Right renal cortex interstitium (tissue), 3 donors: ENCODE measurements around the gene EBF4. TPM values are rescaled to one million over a fixed set of nuclear protein-coding genes. Genes with fewer than 3 reads are reported as not detected.
A peak's percentile ranks its signal among the peaks of the same experiment; 100 is the strongest.

Experiments used
- DNase-seq, 3 donors: peaks; one replicate each; pipeline ENCODE4 v3.0.0-alpha.2; 2013; ENCODE audit warnings: low read depth in 3 of 3, low spot score in 2 of 3
- polyA plus RNA-seq, 3 donors: library from polyadenylated mRNA; unstranded; fragments of 120-200 nt; gene quantifications; one replicate each; pipeline ENCODE4 v1.2.1, GENCODE V29; 2013; ENCODE audit not compliant: insufficient read length in 3 of 3

Gene EBF4, protein sequence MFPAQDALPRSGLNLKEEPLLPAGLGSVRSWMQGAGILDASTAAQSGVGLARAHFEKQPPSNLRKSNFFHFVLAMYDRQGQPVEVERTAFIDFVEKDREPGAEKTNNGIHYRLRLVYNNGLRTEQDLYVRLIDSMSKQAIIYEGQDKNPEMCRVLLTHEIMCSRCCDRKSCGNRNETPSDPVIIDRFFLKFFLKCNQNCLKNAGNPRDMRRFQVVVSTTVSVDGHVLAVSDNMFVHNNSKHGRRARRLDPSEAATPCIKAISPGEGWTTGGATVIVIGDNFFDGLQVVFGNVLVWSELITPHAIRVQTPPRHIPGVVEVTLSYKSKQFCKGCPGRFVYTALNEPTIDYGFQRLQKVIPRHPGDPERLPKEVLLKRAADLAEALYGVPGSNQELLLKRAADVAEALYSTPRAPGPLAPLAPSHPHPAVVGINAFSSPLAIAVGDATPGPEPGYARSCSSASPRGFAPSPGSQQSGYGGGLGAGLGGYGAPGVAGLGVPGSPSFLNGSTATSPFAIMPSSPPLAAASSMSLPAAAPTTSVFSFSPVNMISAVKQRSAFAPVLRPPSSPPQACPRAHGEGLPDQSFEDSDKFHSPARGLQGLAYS
- 10 to 100 TPM; 22.8 to 27.1 (median 25.7) TPM for polyA plus RNA-seq

DNA sequence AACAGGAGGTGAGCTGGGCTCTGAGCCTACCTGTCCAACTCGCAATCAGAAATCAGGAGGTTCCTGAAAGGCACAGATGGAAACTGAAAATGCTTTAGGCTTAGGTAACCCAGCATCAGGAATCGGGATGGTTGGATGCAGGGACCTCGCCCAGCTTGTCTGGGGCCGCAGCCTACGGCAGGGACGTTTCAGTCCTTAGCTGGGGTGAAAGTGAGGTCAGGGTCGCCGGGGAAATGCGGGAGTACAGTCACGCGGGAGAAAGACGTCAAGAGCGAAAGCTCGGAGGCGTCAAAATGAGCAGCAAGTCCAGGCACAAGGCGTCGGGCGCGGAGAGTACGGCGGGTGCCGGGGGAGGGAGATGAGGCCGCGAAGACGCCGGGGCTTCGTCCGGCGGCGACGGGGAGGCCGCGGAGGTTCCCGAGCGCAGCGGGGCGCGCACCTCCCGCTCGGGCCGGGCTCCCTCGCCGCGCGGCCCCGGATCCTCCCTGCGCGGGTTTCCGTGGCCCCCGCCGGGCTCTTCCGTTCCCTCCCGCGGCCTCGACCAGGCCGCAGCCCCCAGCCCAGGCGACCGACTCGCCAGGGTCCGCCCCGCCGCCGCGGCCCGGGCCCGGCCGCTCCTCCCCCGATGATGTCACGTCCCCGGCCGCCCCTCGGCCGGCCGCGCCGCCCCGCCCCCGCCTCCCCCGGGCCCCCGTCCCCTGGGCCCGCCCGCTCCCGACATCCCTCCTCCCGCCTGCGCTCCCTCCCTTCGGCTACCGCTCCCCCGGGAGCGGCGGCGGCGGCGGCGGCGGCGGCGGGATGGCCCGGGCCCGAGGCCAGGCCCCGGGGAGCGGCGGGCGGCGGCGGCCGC lies at the start of gene EBF4:
Gene EBF4 (plus strand): TSS at position 745 of the 850 bp plus-strand sequence. CDS start 866 bp downstream, outside the sequence.
- DNase-seq = peak in 1 of 3 donors; percentile 29

DNA sequence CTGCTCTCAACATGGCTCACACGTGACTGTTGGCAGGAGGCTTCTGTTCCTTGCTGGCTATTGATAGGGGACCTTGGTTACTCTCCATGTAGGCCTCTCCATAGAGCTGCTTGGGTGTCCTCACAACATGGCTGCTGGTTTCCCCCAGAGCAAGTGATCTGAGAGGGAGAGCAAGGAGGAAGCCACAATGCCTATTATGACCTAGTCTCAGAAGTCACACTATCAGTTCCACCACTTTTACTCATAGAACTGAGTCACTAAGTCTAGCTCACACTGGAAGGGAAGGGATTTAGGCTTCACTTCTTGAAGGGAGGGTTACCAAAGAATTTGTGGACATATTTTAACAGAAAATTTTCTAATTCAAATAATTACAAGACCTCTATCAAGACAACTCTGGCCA lies 48.9 kb upstream of the EBF4 start:
- no peak for DNase-seq

DNA sequence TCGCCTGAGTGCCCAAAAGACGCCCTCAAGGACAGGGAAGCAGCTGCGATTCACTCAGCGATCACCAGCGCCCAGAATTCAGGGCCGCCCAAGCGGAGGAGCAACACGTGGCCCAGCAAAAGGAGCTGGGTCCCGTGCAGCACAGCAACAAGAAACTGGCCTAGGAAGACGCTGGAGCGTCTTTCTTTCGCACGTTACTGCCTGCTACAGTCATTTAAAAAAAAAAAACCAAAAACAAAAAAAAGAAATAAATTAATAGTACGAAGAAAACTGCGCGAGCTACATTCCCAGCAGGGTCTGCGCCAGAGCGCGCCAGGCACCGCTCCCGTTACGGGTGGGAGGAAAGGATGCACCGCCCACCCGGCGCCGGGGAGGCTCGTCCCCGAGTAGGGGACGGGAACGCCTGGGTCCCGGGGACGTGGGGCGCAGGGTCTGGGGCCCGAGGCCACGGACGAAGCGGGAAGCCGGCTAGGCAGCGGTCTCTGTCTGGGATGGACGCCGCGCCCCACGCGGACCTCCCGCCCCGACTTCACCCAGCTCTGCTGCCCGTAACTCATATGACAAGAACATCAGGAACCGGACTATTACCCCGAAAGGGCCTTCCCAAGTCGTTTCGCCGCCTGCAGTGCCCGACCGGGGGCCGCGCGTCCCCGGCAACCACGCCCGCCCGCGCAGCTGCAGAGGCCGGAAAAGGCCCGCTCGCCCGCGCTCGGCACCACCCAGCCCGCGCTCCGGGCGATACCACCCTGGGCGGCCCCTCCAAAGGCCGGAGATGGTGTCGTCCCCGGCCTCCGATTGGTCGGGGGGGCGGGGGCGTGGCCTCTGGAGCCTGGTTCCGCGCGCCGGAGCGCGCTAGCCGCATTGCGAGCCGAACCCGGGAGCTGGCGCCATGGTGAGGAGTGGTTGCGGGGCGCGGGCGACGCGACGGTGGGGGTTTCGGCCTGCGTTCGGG lies 40.5 kb upstream of the EBF4 start, which contains the start of gene NOP56:
Gene NOP56 (plus strand): TSS at position 861 of the 952 bp plus-strand sequence. CDS start 29 bp downstream, at position 890.
- DNase-seq = peak; percentile 65 to 87 (median 86)

DNA sequence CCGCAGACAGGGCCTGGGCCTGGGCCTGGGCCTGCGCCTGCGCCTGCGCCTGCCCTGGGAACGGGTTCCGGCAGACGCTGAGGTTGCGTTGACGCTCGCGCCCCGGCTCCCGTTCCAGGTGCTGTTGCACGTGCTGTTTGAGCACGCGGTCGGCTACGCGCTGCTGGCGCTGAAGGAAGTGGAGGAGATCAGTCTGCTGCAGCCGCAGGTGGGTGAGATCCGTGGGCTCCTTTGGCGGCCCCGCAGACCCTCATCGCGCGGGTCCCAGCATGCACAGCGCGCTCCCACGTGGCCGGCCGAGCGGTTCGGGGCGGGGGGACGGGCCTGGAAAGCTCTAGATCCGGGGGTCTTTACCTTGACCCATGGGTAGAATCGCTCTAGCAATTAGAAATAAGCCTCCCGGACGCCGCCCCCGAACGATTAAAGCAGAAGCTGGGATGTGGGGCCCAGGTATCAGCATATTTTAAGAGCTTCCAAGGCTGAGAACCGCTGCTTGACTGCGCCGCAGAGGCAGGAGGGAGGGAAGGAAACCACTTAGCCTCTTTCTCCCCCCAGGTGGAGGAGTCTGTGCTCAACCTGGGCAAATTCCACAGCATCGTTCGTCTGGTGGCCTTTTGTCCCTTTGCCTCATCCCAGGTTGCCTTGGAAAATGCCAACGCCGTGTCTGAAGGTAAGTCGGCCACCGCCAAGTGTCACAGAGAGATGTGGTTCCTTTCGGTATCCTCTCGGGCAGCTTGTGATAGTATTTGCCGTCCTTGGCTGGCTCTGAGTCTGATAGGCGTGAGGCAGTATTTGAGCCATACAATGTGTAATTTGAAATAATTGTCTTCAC lies 39.6 kb upstream of the EBF4 start:
- peak in 2 of 3 donors; percentile 23 for DNase-seq

DNA sequence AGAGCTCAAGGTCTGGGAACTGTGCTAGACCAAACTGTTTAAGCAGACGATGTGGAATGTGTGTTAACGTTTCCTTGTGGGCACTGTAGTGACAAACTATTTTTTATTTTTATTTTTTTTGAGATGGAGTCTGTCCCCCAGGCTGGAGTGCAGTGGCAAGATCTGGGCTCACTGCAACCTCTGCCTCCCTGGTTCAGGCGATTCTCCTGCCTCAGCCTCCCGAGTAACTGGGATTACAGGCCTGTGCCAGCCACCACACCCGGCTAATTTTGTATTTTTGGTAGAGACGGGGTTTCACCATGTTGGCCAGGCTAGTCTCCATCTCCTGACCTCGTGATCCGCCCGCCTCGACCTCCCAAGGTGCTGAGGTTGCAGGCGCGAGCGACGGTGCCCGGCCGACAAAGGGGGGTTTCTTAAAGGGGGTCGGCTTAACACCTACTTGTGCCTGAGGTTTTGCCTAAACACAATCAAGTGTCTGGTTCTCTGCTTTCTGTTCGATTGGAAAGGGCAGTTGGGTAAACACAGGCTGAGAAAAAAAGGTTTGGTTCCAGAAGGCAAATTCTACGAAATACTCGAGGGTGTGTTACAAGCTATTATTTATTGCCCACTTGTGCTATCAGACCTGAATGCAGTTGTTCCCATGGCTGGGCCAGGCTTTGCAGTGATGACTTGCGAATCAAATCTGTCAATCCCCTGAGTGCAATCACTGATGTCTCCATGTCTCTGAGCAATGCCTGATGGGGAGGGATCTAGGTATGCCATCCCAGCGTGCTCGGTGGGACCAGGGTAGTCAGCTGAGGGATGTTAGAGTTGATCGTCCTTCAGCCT lies 38.8 kb upstream of the EBF4 start:
- DNase-seq = no peak

DNA sequence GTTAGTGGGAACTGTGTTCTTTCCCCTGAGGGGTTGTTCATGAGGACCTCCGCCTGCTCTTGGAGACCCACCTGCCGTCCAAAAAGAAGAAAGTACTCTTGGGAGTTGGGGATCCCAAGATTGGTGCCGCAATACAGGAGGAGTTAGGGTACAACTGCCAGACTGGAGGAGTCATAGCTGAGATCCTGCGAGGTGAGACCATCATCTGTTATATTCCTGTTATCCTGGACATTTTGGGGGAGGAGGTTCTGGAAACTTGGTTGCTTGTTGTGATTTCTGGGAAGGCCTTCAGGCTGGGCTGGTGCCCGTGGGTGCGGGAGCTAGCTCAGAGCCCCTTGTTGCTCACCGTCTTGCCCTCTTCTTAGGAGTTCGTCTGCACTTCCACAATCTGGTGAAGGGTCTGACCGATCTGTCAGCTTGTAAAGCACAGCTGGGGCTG lies 38.2 kb upstream of the EBF4 start:
- no peak for DNase-seq

DNA sequence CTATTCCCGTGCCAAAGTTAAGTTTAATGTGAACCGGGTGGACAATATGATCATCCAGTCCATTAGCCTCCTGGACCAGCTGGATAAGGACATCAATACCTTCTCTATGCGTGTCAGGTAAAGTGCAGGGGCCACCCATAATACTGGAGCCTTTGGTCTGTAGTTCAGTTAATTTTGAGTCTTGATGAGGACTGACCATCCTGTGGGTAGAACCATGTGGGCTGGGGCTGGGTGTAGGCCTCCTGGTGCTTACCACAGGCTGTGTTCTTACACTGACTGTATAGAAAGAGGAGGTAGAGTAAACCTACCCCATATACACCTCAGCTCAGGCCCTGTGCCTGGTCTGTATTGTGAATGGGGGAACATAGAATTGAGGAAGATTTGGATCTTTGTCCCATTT lies 37.7 kb upstream of the EBF4 start:
- no peak for DNase-seq

DNA sequence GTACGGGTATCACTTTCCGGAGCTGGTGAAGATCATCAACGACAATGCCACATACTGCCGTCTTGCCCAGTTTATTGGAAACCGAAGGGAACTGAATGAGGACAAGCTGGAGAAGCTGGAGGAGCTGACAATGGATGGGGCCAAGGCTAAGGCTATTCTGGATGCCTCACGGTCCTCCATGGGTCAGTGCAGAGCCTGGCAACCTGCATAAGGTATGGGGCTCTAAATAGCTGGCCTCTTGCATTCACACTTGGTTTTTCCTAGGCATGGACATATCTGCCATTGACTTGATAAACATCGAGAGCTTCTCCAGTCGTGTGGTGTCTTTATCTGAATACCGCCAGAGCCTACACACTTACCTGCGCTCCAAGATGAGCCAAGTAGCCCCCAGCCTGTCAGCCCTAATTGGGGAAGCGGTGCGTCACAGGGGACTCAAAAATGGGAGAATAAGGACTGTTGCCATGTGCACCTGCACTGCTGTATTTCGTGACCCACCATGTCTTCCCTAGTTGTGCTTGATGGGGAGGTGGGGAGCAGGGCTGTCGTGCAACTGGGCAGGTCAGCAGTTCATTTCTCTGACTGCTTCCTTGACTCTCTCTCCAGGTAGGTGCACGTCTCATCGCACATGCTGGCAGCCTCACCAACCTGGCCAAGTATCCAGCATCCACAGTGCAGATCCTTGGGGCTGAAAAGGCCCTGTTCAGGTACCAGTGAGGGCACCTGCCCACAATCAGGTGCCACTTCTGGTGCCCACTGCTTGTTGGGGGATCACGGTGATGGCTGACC lies 37.1 kb upstream of the EBF4 start:
- DNase-seq = no peak

DNA sequence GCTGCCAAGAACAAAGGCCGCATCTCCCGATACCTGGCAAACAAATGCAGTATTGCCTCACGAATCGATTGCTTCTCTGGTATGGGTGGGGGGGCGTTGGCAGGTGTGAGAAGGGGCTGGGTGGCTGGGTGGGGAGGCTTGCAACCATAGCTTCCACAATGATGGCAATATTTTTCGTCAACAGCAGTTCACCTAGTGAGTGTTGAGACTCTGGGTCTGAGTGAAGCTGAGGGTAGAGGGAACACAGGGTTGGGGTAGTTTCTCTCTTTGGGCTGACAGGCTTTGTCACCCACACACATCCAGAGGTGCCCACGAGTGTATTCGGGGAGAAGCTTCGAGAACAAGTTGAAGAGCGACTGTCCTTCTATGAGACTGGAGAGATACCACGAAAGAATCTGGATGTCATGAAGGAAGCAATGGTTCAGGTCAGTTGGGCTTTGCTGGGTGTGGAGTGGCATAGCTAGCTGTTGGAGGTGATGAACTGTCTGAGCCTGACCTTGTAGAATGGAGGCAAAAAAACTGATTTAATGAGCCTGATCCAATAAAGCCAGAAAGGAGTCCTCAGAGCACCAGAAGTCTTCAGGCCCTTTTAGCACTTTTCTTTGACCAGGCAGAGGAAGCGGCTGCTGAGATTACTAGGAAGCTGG lies 36.0 kb upstream of the EBF4 start:
- DNase-seq = no peak

DNA sequence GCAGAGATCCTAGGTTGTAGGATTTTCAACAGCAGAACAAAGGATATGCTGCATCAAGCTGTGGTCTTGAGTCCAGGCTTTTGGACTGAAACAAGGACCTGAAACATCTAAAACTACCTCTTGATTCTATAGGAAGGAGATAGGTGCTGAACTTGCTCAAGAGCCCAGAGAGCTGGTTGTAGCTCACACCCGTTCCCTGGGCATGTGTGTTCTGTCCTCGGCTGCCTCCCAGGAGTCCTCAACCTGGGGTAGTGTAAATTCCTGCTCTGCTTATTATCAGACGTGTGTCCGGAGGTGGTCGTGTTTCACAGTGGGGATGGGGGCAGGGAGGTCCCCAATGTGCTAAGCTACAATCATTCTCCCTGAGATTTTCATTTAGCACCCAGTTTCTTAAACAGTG lies 35.3 kb upstream of the EBF4 start:
- DNase-seq = no peak

DNA sequence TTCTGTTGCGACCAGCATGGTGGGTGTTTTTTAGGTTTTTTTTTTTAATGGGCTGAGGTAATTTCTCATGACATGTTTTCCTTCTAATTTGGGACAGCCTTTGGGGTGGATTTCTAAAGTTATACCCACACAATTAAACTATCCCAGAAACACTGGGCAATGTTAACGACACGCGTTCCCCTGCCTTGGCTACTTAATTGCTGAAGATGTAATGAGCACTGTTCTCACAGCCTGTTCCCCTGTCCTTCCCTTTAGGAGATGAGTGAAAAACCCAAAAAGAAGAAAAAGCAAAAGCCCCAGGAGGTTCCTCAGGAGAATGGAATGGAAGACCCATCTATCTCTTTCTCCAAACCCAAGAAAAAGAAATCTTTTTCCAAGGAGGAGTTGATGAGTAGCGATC lies 34.9 kb upstream of the EBF4 start:
- DNase-seq = no peak

DNA sequence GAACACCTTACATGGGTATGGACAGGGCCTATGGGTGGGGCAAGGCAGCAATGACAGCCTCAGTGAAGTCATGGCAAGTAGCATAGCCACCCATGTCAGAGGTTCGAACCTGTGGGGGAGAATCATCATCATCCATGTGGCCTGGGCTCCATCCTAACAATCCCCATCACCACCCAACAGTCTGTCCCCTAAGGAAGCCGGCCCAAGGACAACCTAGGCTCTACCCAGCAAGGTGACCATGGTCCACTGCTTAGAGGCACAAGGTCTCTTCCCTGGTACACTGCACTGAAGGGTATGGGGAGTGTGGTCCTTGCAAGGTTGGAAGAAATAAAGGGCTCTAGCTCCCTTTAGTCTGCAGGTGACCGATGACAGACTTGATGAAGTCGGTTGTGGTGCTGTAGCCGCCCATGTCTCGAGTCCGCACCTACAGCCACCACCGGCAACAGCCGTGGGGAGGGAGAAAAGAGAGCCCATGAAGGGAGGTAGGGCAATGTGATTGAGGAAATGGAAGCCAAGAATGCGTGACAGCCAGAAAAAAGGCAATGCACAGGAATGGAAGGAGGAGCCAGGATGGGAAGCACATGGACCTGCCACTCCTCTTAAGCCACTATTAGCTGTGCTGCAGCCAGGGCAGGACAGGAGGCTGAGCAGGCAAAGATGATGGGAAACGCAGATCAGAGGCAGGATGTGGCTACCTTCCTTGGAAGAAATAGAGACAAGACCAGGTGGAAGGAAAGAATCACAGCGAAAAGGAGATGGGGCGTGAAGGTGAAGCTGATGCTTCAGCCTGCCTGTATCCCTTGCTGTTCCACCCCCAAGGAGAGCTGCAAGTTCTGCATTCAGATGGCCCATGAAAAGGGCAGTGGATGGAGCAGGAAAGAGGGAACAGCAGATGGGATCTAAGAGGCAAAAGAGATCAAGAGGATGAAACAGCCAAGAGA lies 33.9 kb upstream of the EBF4 start:
- no peak for DNase-seq

DNA sequence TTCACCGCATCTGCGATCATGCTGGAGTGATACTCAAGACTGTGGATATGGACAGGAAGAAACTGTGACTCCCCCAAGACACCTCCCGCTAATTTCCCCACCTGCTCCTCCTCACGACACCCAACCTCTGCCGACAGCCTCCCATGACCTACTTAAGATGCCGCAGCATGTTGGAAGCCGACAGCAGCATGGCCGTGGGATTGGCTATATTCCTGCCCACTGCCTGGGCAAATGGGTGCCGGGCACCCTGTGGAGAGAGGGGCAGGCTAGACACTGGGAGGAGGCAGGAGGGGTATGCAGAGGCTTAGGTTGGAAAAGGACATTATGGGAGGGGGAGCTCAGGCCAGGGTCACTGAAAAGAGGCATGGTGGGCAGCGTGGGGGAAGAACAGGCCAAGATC lies 33.0 kb upstream of the EBF4 start:
- DNase-seq = no peak

DNA sequence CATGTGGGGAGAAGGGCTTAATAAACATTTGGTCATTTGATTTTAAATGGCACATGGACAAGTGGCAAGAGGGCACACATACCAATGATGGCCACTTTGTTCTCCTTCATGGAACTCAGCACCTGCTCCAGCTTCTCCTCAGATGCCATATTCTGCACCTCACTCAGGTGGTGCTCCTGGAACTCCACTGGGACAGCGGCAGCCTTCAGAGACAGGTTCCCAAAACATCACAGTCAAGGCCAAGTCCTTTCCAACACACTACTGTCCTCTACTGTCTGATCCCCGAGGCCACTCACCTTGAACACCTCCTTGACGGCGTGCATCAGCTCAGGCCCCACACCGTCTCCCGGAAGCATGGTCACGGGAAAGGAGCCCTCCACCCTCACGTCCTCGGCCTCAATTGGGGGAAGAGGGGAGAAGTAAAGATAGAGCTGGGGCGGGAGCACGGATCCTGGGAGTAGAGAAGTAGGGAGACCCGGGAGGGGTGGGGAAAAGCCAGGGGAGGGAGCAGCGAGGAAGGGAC lies 29.2 kb upstream of the EBF4 start:
- DNase-seq = no peak

DNA sequence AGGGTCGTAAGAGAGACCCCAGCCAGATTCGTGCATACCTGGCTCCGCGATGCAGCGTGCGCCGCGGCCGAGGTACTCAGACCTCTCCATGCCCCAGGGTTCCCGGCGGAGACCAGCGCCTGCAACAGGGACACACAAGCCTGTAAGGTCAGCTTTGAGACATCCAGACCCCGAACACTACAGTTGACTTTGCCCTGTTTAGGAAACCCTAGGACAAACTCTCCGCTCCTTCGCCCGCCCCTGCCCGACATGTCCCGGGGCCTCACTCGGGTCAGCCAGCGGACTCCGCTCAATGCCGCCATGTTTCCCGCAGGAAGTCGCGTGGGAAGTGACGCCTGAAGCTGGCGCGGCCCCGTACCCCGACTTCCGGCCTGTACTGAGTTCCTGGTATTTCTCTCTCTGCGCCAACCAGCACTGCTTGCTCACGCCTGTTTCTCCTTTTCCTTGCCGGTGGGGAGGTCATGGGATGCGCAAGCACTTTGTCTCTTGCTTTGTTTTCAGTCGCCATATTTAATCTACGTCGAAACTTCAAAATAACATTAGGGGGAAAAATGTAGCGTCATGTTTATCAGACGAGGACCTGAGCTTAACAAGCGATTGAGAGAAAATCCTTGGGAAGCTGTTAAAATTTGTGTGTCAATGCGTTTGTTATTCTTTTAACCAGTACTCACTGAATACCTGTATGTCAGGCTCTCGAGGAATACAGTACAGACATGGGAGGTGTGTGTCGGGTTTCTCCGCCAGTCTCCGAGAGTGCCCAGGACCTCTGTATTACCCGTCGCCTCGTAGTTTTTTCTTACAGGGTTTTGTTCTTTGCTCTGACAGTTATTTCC lies 28.5 kb upstream of the EBF4 start, which contains the start of gene IDH3B:
Gene IDH3B (minus strand): TSS at position 330 of the 833 bp plus-strand sequence. CDS start 28 bp downstream, at position 302.
- peak; percentile 76 to 86 (median 78) for DNase-seq
